Testis (tissue), 3 donors: ENCODE measurements around the gene SRGAP2. TPM values are rescaled to one million over a fixed set of nuclear protein-coding genes. Genes with fewer than 3 reads are reported as not detected.
"Not testable (repeated sequence)": the region's sequence is repeated elsewhere in the genome, so short reads cannot be mapped to it uniquely, and the experiment has no call there.

Experiments used
- DNase-seq: peaks from one replicate; pipeline ENCODE4 v3.0.0-alpha.2; 2019
- H3K27ac ChIP-seq, 2 donors: fragments of 200-600 bp; sonication (generic); one replicate each; pipeline ENCODE4 v1.5.1; 2019
- H3K27me3 ChIP-seq: fragments of 200-600 bp; sonication (generic); one replicate; pipeline ENCODE4 v1.5.1; 2019
- H3K36me3 ChIP-seq: fragments of 200-600 bp; sonication (generic); one replicate; pipeline ENCODE4 v1.5.1; 2017; ENCODE audit warnings: low read depth; ENCODE audit errors: missing control alignments
- H3K4me1 ChIP-seq: fragments of 200-600 bp; sonication (generic); one replicate; pipeline ENCODE4 v1.5.1; 2019
- H3K4me3 ChIP-seq, 2 donors: fragments of 200-600 bp; sonication (generic); one replicate each; pipeline ENCODE4 v1.5.1; 2017 to 2019
- H3K9me3 ChIP-seq: fragments of 200-600 bp; sonication (generic); one replicate; pipeline ENCODE4 v1.5.1; 2017
- WGBS, 2 donors: methylation state at CpG; one replicate each; pipeline ENCODE4 v1.1.5; 2018; 5-methylcytosine and 5-hydroxymethylcytosine counted together
- intact Hi-C: fragments of 100-400 bp; cut with DNase I; formaldehyde crosslinking; loops from one replicate; pipeline ENCODE4 v1.15.1; 2023; ENCODE audit warnings: low total_unique reads
- polyA plus RNA-seq: library from polyadenylated mRNA; stranded (reverse); fragments of 350-450 nt; fragmentation: Illumina TruSeq; extraction: RNeasy Lipid Tissue Mini Kit (QIAGEN cat#74804); gene quantifications from one replicate; pipeline ENCODE4 v1.2.3, GENCODE V29; 2014; ENCODE audit warnings: low read depth, low replicate concordance; ENCODE audit not compliant: insufficient read depth
- total RNA-seq, 2 donors: library from RNA; depleted of rRNA; stranded (reverse); fragments of >200 nt; gene quantifications; one replicate each; pipeline ENCODE4 v1.2.3, GENCODE V29; 2016

The SRGAP2 gene
- total and polyA plus RNA-seq, 3 donors from 2014 or later = 34.4 to 54.3 (median 52.8) TPM

GRCh38 chr1:206182368-206183317 lies 20.7 kb upstream of the SRGAP2 start:
- H3K36me3 ChIP-seq, DNase-seq, H3K9me3 ChIP-seq, H3K27ac ChIP-seq, H3K27me3 ChIP-seq, H3K4me3 ChIP-seq, intact Hi-C loops, H3K4me1 ChIP-seq: not testable (repeated sequence)
- 82 to 83% methylated on average over 4 to 5 of the region's 6 CpGs for WGBS, 2 donors

- H3K27ac ChIP-seq, H3K4me3 ChIP-seq, H3K9me3 ChIP-seq, H3K27me3 ChIP-seq, intact Hi-C loops, DNase-seq, H3K4me1 ChIP-seq, H3K36me3 ChIP-seq: not testable (repeated sequence)
- whole genome bisulfite sequencing, 2 donors = 100% methylated on average over 1 of the region's 2 CpGs; no CpG with 5 or more reads in 1 of the 2 donors
These were observed 19.6 kb upstream of the SRGAP2 start for GRCh38 chr1:206183788-206184187.

GRCh38 chr1:206185778-206186177 lies 17.6 kb upstream of the SRGAP2 start:
- H3K36me3 ChIP-seq, DNase-seq, H3K4me1 ChIP-seq, H3K9me3 ChIP-seq, intact Hi-C loops, H3K27me3 ChIP-seq, H3K27ac ChIP-seq, H3K4me3 ChIP-seq: not testable (repeated sequence)
- WGBS, 2 donors = no CpG with 5 or more reads among the region's 3 CpGs

- H3K27me3 ChIP-seq, H3K4me1 ChIP-seq, H3K27ac ChIP-seq, intact Hi-C loops, DNase-seq, H3K36me3 ChIP-seq, H3K4me3 ChIP-seq, H3K9me3 ChIP-seq: not testable (repeated sequence)
- 84 to 90% methylated on average over 2 of the region's 4 CpGs for WGBS, 2 donors
These were observed 16.5 kb upstream of the SRGAP2 start for GRCh38 chr1:206186826-206187225.

GRCh38 chr1:206195182-206195581 lies 8.2 kb upstream of the SRGAP2 start:
- H3K27me3 ChIP-seq, intact Hi-C loops, H3K9me3 ChIP-seq, H3K27ac ChIP-seq, H3K4me1 ChIP-seq, H3K4me3 ChIP-seq, H3K36me3 ChIP-seq, DNase-seq: not testable (repeated sequence)
- WGBS, 2 donors = no CpG with 5 or more reads among the region's 2 CpGs

- H3K27ac ChIP-seq, intact Hi-C loops, DNase-seq, H3K27me3 ChIP-seq, H3K36me3 ChIP-seq, H3K4me1 ChIP-seq, H3K9me3 ChIP-seq, H3K4me3 ChIP-seq: not testable (repeated sequence)
- 100% methylated on average over 2 of the region's 3 CpGs; no CpG with 5 or more reads in 1 of the 2 donors for WGBS, 2 donors
These were observed 6.5 kb upstream of the SRGAP2 start for GRCh38 chr1:206196748-206197424.

GRCh38 chr1:206202789-206203363 lies 465 bp upstream of the SRGAP2 start, which contains the start of gene FAM72A:
TSS of gene FAM72A (minus strand) at chr1:206202839. CDS start at chr1:206202025, 814 bp downstream.
- 0 to 1% methylated on average over 9 to 20 of the region's 36 CpGs for WGBS, 2 donors
- intact Hi-C loops, H3K9me3 ChIP-seq, H3K4me1 ChIP-seq, H3K36me3 ChIP-seq, H3K27me3 ChIP-seq: not testable (repeated sequence)
- peak within 1 kb of the TSS; percentile 55 to 61 for H3K4me3 ChIP-seq
- peak; percentile 99 for DNase-seq
- peak within 1 kb of the TSS; percentile 82 to 83 for H3K27ac ChIP-seq

- H3K27ac ChIP-seq, intact Hi-C loops, DNase-seq, H3K36me3 ChIP-seq, H3K4me1 ChIP-seq, H3K27me3 ChIP-seq, H3K4me3 ChIP-seq, H3K9me3 ChIP-seq: not testable (repeated sequence)
- WGBS, 2 donors = no CpG with 5 or more reads among the region's 25 CpGs
These were observed 794 bp downstream of the SRGAP2 start for GRCh38 chr1:206204159-206204511.

GRCh38 chr1:206204871-206205270 lies 1.5 kb downstream of the SRGAP2 start:
- Histone ChIP-seq H3K27ac (peak overlapping the region in 1 of 2 donors; percentile 53), H3K4me3 (peak overlapping the region; percentile 18 to 50)
- H3K27me3 ChIP-seq, H3K36me3 ChIP-seq, H3K4me1 ChIP-seq, H3K9me3 ChIP-seq, intact Hi-C loops, DNase-seq: not testable (repeated sequence)
- 0 to 3% methylated on average over 4 to 7 of the region's 25 CpGs for WGBS, 2 donors

GRCh38 chr1:206205569-206205968 lies 2.2 kb downstream of the SRGAP2 start:
- H3K9me3 ChIP-seq, intact Hi-C loops, H3K4me3 ChIP-seq, H3K4me1 ChIP-seq, H3K27me3 ChIP-seq, DNase-seq, H3K36me3 ChIP-seq, H3K27ac ChIP-seq: not testable (repeated sequence)
- whole genome bisulfite sequencing, 2 donors = no CpG with 5 or more reads among the region's 31 CpGs

- H3K4me1 ChIP-seq, H3K27me3 ChIP-seq, intact Hi-C loops, H3K4me3 ChIP-seq, H3K36me3 ChIP-seq, H3K9me3 ChIP-seq, H3K27ac ChIP-seq: not testable (repeated sequence)
- DNase-seq = peak; percentile 16
- WGBS, 2 donors = no CpG with 5 or more reads among the region's 1 CpG
These were observed 7.5 kb downstream of the SRGAP2 start for GRCh38 chr1:206210802-206211201.
